GM18868 (cell line): ENCODE measurements around the gene SLC25A34.

Experiments used
- ATAC-seq: cut with Tn5 transposase; IDR thresholded peaks from one replicate; pipeline ENCODE4 v1.9.1; 2021; ENCODE audit warnings: mild to moderate bottlenecking, moderate library complexity; ENCODE audit not compliant: unreplicated experiment

Gene SLC25A34

DNA sequence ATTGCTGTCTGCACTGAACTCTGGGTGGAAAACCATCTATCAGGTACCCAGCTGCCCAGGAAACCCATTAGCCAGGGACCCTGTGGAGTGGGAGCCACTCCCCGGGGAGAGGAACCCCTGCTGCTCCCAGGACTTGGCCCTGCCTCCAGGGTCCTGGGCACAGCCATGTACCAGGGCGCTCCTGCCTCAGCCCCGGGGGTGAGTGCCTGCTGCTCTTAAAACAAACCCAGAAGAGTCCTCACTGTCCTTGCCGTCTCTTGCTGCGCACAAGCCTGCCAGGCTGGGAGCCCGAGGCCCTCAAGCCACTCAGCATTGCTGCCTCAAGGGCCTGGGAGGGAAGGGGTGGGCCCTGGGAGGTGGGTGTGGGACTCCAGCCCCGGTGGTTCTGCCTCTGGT, 3.4 kb upstream of the SLC25A34 start:
- ATAC-seq, result no peak

DNA sequence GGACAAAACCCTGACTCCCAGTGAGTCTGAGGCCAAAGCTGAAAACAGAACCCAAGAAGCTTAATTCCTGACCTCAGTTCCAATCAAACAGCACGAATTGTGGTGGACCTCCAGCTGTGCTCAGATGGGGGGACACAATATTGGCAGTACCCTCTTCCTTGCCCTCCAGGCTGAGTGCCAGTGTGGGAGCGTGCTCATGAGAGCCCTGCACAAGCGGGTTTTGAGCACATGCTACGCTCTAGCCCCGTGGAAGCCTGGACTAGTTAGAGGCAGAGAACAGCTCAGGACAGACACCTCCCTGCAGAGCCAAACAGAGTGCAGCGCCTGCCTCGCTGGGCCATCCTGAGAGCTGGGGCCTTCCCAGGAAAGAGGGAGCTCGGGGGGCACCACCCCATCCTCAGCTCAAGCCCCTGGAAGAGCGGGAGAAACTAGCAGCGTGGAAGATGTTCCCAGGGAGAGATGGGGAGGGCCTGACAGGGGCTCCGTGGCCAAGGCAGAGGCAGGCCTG, 2.8 kb upstream of the SLC25A34 start:
- ATAC-seq, result no peak

- ATAC-seq, result no peak
Measured at GRCh38 chr1:15733726-15734226, 2.3 kb upstream of the SLC25A34 start.

DNA sequence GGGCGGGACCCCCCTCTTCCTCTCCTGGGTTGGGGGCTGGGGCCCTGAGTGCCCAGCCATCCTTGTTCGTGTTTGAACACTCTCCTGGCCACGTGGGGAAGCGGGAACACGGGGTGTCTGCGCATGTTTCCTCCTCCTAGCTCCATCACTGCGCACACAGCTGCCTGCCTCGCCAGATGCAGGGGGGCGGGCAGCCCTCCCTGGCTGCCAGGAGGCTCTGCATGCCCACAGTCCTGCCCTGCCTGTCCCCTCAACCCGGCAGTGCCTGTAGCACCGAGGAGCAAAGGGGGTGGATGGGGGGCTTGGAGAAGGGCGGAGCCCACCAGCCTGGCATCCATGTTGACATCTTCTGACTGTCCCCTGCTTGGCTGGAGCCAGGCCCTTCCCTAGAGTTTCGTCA, 1.8 kb upstream of the SLC25A34 start:
- no peak for ATAC-seq

DNA sequence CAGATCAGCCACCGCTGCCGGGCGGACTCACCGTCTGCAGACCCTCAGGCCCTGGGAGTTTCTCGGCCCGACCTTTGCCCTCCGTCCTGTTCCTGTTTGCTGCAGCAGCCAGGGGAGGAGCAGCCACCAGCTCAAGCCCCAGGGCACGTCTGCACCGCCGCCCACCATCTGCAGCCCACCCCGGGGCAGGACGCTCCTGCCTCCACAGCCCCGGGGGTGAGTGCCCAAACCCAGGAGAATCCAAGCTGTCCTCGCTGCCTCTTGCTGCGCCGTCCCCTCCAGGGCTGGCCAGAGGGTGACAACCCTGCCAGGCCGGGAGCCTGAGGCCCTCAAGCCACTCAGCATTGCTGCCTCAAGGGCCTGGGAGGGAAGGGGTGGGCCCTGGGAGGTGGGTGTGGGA, 1.2 kb upstream of the SLC25A34 start:
- no peak for ATAC-seq

DNA sequence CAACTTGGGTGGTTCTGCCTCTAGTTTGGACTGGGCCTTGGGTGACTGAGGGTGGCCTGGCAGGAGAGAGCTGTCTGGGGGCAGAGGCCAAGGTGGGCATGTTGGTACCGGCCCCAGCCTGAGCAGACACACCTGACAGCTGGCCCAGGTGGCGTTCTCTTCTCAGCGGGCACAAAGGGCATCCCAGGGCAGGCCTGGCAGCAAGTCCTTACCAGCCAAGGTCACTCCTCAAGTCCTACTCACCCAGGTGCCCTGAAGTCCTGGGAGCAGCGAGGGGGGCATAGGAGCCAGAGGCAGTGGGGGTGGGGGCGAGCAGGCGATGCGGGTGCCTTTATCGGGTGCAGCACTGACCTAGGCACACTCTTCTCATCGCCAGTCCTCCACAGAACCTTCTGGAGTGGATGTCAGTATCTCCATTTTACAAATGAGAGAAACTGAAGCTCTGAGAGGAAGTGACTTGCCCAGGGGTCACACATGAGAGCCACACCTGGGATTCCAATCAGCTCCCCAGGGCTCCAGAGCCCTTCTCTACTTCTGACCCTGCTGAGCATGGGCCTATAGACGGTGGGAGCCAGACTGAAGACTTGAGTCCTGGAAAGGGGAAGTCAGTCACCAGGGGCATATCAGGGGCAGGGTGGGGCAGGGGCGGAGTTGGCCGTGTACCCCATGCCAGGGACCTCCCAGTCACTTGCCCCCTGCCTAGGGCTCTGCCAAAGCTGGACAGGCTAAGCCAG, 587 bp upstream of the SLC25A34 start:
- ATAC-seq, result no peak

DNA sequence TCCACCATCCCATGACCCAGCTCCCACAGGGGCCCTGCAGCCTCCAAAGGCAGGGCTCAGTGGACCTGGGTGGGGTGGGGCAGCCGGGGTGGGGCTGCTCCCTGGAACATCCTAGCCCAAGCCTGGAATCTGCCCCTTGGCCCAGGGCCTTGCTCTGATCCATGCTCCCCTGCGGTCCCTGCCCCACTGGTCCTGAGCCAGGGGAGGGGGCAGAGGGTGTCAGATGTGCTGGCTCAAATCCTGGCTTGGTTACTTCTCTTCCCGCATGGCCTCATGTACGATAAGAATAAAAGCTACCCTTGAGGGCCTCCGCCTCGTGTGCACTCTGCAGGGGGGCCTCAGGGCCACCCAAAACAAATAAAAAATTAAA, 819 bp downstream of the SLC25A34 start:
- no peak for ATAC-seq

- no peak for ATAC-seq
Measured at GRCh38 chr1:15737324-15738319, 1.6 kb downstream of the SLC25A34 start.

- no peak for ATAC-seq
Measured at GRCh38 chr1:15738416-15739113, 2.5 kb downstream of the SLC25A34 start.

- no peak for ATAC-seq
Measured at GRCh38 chr1:15739259-15739658, 3.2 kb downstream of the SLC25A34 start.

DNA sequence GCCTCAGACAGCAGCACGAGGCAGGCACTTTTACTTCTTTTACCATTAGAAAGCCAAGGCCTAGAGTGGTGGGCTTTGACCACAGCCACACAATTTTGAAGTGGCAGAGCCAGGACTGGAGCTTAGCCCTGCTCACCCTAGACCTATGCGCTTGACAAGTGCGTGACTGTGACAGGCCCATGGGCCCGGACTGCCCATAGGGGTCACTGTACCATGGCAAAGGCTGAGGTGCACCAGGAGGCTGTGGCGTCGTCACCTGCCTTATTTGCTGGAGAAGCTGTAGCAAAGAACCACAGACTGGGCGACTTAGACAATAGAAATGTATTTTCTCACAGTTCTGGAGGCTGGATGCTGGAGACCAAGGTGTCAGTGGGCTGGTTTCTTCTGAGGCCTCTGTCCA, 3.7 kb downstream of the SLC25A34 start:
- ATAC-seq, result no peak

DNA sequence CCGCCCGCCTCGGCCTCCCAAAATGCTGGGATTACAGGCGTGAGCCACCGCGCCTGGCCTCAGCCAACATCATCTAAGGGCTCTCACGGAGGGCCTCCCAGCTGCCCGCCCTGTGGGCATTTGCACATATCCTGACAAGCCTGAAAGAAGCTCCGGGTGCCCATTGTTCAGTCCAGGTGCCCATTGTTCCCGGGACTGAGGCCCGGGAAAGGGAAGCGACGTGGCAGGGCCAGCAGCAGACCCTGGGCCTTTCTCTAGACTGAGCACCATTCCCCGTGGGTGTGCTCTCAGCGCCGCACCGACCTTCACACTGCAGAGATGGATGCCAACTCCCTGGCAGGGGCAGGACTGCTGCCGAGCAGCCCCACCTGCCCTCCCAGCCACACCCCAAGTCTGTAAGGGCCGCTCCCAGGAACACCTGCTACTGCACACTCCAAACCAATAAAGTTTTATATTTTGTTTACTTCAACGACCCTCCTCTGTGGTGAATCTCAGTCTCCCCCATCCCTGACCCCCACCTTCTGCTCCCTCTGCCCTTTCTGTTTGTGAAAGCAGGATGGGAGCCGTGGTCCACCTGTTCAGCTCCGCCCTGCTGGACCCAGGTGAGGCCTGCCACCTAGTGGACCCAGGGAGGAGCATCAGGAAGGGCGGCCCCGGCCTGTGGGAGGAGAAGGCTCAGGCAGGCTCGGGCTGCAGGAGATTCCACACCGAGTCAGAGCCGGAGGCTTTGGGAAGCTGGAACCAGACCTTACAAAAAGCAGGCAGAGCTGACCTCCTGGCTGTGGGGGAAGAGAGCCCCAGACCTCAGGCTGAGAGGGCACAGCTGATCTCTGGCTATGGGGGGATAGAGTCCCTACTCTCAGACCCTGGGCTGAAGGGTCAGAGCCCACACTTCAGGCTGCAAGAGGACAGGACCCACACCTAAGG, 5.1 kb downstream of the SLC25A34 start:
- ATAC-seq, result no peak

DNA sequence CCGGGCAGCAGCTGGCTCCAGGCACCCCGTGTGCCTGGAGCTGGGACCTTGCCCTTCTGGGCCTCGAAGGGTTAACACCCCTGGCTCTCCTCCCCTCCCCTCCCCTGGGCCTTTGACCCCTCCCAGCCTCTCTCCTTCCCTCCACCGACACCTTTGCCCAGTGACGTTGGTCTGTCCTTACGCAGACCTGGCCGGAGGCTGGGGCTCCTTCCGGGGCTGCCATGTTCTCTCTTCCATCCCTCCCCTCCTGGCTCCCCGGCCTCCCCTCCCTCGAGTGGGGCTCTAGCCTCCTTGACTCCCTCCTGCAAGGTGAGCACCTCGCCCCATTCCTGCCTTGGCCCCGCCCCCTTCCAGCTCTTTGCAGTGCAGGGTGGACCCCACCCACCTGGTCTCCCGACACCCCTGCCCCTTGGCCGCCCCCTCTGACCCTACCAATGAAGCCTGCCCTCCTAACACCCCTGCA, 6.3 kb downstream of the SLC25A34 start, which contains the start of gene TMEM82:
Gene TMEM82, plus strand, starts transcription at position 161 of the 463 bp plus-strand sequence. Its CDS starts 61 bp downstream, at position 222.
- no peak for ATAC-seq

GRCh38 chr1:15744122-15744679, 8.1 kb downstream of the SLC25A34 start:
- ATAC-seq, result no peak

- ATAC-seq, result no peak
Measured at GRCh38 chr1:15747378-15747777, 11.3 kb downstream of the SLC25A34 start.

DNA sequence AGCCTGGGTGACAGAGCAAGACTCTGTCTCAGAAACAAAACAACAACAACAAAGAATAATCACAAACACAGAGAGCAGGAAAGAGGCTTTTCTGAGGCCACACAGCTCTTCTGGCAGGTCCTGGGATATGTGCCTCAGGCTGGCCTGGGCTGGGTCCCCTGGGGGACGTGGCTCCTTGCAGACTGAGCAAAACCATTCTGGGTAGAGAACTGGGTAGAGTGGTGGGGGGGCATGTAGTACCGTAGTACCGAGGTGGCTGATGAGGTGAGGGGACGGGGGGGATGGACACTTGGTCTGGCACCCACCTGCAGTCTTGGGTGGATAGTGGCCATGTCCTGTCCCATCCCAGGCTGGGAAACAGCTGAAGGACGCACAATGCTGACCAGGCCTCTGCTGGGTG, 12.2 kb downstream of the SLC25A34 start:
- ATAC-seq, result no peak

DNA sequence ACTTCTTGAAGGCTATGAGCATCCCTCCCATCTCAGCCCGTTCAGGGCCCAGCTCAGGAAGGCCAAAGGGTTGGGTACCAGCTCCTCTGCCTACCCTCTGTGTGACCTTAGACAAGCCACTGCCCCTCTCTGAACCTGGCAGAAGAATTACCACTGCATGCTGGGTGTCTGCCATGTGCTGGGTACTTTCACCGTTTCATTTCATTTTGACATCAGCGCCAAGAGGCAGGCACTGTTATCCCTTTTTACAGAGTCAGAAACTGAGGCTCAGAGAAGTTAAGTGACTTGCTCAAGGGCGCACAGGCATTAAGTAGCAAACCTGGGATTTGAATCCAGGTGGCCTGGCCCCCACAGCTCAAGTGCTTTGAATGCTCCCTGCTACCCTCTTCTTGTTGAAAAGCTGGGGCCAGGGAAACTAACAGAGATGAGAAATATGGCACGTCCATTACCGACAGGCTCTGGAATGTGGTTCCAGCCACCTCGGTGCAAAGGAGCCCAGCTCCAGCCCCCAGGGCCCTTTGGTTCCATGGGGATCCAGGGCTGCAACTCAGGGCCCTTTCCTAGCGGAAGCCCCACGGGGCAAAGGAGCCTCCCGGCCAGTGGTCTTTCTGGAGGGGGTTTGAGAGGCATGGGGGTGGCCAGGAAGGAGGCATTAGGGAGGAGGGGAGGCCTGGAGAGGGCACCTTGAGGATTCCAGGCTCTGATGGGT, 12.8 kb downstream of the SLC25A34 start:
- ATAC-seq, result no peak

- ATAC-seq, result no peak
Measured at GRCh38 chr1:15749399-15750291, 13.6 kb downstream of the SLC25A34 start.
